ENCODE data around the gene UBE3C. TPM values are rescaled to one million over a fixed set of nuclear protein-coding genes. Genes with fewer than 3 reads are reported as not detected.
"Not testable (repeated sequence)": the region's sequence is repeated elsewhere in the genome, so short reads cannot be mapped to it uniquely, and the experiment has no call there.

UBE3C gene
- total RNA-seq, 2 experiments from 2014 or later = 55.0 to 55.7 TPM

DNA sequence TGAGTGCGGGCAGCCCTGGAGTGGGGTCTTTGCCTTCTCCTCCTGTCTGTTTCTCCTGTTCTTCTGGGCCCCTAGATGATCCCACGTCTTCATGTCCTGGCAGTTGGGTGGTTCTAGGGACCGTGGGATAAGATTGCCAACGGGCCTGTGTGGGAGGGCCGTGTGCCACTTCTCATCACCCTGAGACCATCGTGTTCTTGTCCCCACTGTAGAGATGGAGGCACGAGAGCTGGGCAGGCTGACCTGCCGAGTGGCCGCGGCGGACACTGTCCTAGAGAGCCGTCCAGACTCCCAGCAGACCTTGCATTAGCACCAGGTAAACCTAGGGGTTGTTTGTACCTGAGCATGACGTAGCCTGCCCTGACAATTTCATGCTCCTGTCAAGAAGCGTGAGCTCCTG lies 18.5 kb upstream of the UBE3C start:
- H3K27ac Mint-ChIP-seq = no peak overlapping the region
- peaks cover 1% of the 10 kb centered on the region for H3K27me3 Mint-ChIP-seq
- DNase-seq = no peak
- H3K36me3 Mint-ChIP-seq (ENCODE audit: low read depth) = no peaks in the 10 kb centered on the region
- ChIA-PET POLR2A (no interaction called here), CTCF (no interaction called here)
- peaks cover 3% of the 10 kb centered on the region for H3K9me3 Mint-ChIP-seq
- H3K4me3 Mint-ChIP-seq = no peak overlapping the region
- H3K4me1 Mint-ChIP-seq = no peaks in the 10 kb centered on the region

DNA sequence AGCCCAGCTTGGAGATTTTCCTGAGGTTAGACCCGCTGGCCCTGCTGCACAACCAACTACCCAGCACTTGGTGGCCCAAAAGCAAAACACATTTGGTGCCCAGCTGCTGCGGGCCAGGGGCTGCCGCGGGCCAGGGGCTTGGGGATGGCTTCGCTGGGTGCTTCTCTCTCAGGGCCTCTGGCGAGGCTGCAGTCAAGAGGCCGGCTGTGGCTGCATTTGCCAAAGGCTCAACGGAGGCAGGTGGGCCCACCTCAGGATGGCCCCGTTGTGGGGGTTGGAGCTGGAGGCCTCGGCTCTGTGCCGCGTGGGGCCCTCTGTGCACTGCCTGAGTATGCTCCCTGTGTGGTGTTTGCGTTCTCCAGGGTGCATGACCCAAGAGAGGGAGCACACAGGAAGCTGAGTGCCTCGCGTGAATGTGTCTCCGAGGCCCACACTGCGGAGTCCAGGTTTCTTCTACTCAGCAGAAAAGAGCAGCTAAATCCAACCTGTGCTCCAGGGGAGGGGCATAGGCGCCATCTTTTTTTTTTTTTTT lies 17.5 kb upstream of the UBE3C start:
- ChIA-PET POLR2A (no interaction called here), CTCF (no interaction called here)
- H3K36me3 Mint-ChIP-seq (ENCODE audit: low read depth) = no peaks in the 10 kb centered on the region
- H3K27ac Mint-ChIP-seq = no peak overlapping the region
- peaks cover 1% of the 10 kb centered on the region for H3K27me3 Mint-ChIP-seq
- H3K9me3 Mint-ChIP-seq = peaks cover 3% of the 10 kb centered on the region
- H3K4me3 Mint-ChIP-seq = no peak overlapping the region
- no peaks in the 10 kb centered on the region for H3K4me1 Mint-ChIP-seq
- no peak for DNase-seq

DNA sequence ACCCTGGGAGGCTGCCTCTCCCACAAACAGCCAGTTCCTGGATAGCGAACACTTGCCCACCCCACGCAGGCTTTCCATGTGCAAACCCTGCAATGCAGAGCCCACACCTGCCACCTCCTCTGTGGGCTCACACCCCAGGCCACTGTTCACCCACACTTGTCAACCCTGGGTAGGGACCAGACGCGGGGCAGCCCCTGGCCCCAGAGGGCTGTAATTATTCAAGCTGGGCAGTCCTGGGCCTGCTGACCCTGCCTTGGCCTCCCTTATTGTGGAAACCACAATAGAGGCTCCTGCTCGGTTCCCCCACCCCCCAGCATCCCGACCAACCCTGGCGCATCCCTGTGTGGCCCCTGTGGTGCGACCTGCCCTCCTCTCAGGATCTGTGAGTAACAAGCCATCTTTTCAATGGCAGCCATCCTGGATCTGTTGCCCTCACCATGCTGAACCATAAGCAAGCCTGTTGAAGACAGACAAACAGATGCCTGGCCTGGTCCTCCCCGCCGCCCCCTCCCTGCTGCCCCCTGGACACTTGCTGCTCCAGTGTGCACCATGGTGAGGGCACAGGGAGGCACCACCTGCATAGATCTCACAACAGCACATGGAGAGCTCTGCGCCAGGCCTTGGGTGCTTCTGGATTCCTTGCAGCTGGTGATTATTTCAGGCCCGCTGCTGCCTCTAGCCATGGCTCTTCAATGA lies 15.8 kb upstream of the UBE3C start:
- H3K9me3 Mint-ChIP-seq = peaks cover 1% of the 10 kb centered on the region
- no peak for DNase-seq

DNA sequence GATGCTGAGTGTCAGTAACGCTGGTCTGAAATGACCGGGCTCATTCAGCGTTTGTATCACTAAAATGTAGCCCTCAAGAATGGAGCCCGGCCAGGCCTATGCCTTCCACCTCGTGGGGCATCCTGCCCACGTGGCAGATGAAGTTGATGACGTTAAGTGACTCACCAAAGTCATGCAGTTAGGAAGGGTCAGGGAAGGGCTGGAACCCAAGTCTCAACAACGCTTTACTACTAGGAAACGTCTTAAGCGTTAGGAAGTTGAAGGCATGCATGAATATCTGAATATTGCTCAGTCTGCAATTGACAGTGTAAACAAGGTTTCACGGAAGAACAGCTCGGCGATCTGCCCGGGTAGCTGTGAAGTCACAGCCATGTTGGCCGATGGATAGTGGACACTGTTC lies 14.0 kb upstream of the UBE3C start:
- no peaks in the 10 kb centered on the region for H3K4me1 Mint-ChIP-seq
- no peaks in the 10 kb centered on the region for H3K9me3 Mint-ChIP-seq
- CTCF ChIA-PET = interaction anchor here (0.6 kb wide), 1 partner anchor 49 kb away, joined by 3 read pairs; no protein-coding TSS in a partner anchor
- POLR2A ChIA-PET = no interaction called here
- peaks cover 3% of the 10 kb centered on the region for H3K27me3 Mint-ChIP-seq
- H3K27ac Mint-ChIP-seq = no peak overlapping the region
- H3K36me3 Mint-ChIP-seq (ENCODE audit: low read depth) = no peaks in the 10 kb centered on the region
- no peak overlapping the region for H3K4me3 Mint-ChIP-seq
- DNase-seq = no peak

More for the DNA sequence above, 15.8 kb upstream of the UBE3C start:
- ChIA-PET POLR2A (no interaction called here), CTCF (no interaction called here)
- peaks cover 1% of the 10 kb centered on the region for H3K27me3 Mint-ChIP-seq
- no peaks in the 10 kb centered on the region for H3K4me1 Mint-ChIP-seq
- H3K27ac Mint-ChIP-seq = no peak overlapping the region
- no peak overlapping the region for H3K4me3 Mint-ChIP-seq
- no peaks in the 10 kb centered on the region for H3K36me3 Mint-ChIP-seq (ENCODE audit: low read depth)

DNA sequence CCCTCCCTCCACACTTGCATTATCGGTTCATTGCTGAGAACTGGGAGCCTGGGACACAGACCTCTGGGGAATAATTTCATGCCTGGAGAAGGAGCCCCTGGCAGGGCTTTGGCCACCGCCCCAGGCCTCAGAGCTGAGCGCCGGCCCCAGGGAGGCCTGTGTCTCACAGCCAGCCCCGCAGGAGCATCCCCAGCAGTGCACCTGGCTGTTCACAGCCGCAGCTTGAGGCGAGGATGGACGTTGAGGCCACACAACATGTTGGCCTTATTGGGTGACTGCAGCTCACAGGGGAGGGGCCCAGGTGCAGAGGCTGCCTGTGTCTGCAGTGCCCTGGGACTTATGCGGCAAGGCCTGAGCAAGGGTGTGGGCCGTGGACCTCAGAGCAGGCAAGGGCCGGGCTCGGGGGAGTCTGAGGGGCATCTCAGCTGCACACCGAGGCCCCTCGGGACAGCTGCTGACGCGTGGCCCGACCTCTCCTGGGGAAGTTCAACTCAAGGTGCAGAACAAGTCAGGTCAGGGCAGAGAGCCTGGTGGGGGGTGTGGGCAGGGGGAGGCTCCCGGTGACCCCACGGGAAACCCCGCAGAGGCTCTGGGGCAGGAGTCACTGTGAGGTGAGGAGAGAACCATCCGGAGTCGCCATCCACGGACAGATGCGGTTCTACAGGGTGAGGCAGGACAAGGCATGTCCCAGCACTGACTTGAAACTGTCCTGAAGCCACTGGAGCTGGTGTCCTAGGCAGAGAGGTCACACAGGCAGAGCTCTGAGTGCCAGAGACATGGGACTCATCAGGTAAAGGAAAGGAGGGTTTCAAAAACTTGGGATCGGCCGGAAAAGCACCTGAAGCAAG lies 13.1 kb upstream of the UBE3C start:
- ChIA-PET POLR2A (no interaction called here), CTCF (no interaction called here)
- Mint-ChIP-seq H3K27ac (no peak overlapping the region), H3K36me3 (ENCODE audit: low read depth) (no peaks in the 10 kb centered on the region), H3K4me1 (no peaks in the 10 kb centered on the region), H3K4me3 (no peak overlapping the region), H3K27me3 (peaks cover 3% of the 10 kb centered on the region), H3K9me3 (no peaks in the 10 kb centered on the region)
- no peak for DNase-seq

DNA sequence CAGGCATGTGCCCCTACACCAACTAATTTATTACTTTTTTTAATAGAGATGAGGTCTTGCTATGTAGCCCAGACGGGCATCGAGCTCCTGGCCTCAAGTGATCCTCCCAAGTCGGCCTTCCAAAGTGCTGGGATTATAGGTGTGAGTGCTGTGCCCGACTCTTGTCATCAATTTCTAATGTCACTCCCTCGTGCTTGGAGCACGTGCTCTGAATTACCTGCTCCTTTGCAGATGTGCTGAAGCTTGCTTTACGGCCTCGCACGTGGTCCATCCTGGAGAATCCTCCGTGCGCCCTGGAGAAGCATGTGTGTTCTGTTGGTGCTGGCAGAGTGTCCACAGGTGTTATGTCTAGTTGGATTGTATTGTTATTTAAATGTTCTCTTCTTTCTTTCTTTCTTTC lies 11.8 kb upstream of the UBE3C start:
- CTCF ChIA-PET = no interaction called here

DNA sequence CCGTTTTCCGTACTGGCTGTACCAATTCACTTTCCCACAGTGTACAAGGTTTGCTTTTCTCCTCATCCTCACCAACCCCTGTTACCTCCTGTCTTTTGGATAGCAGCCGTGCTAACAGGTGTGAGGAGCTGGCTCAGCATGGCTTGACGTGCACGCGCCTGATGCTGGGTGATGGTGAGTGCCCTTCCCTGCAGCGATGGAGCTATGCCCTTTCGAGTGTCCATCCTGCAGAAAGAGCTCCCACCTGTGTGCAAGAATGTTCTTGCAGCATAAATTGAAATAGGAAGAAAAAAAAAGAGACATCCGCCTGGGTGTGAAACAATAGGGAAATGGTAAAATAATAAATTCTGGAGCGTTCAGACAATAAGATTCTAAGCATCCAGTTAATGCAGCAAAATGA lies 9.5 kb upstream of the UBE3C start:
- CTCF ChIA-PET = no interaction called here
- Mint-ChIP-seq H3K27me3 (peaks cover 5% of the 10 kb centered on the region), H3K4me3 (no peak overlapping the region), H3K9me3 (no peaks in the 10 kb centered on the region), H3K27ac (no peak overlapping the region), H3K4me1 (no peaks in the 10 kb centered on the region), H3K36me3 (ENCODE audit: low read depth) (no peaks in the 10 kb centered on the region)
- no peak for DNase-seq
- POLR2A ChIA-PET = no interaction called here

More for the DNA sequence above, 11.8 kb upstream of the UBE3C start:
- Mint-ChIP-seq H3K4me1 (no peaks in the 10 kb centered on the region), H3K4me3 (no peak overlapping the region), H3K27me3 (peaks cover 5% of the 10 kb centered on the region), H3K36me3 (ENCODE audit: low read depth) (no peaks in the 10 kb centered on the region), H3K9me3 (no peaks in the 10 kb centered on the region), H3K27ac (no peak overlapping the region)
- no peak for DNase-seq
- POLR2A ChIA-PET = no interaction called here

DNA sequence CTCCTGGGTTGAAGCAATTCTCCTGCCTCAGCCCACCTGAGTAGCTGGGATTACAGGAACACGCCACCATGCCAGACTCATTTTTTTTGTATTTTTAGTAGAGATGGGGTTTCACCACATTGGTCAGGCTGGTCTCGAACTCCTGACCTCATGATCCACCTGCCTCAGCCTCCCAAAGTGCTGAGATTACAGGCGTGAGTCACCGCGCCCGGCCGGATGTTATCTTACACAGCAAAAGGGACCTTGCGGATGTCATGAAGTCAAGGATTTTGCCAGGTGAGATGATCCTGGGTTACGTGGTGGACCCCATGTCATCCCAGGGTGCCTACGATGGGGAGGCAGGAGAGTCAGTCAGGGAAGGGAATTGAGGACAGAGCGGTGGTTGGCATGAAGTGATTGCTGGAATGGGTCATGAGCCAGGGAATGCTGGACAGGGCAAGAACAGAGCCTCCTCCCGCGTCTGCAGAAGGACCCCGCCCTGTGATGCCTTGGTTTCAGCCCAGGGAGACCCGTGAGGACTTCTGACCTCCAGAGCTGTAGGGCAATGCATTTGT lies 8.7 kb upstream of the UBE3C start:
- no peak for DNase-seq
- H3K4me3 Mint-ChIP-seq = no peak overlapping the region
- CTCF ChIA-PET = no interaction called here
- H3K9me3 Mint-ChIP-seq = no peaks in the 10 kb centered on the region
- no peaks in the 10 kb centered on the region for H3K4me1 Mint-ChIP-seq
- no peaks in the 10 kb centered on the region for H3K36me3 Mint-ChIP-seq (ENCODE audit: low read depth)
- POLR2A ChIA-PET = no interaction called here
- H3K27ac Mint-ChIP-seq = no peak overlapping the region
- H3K27me3 Mint-ChIP-seq = peaks cover 3% of the 10 kb centered on the region

DNA sequence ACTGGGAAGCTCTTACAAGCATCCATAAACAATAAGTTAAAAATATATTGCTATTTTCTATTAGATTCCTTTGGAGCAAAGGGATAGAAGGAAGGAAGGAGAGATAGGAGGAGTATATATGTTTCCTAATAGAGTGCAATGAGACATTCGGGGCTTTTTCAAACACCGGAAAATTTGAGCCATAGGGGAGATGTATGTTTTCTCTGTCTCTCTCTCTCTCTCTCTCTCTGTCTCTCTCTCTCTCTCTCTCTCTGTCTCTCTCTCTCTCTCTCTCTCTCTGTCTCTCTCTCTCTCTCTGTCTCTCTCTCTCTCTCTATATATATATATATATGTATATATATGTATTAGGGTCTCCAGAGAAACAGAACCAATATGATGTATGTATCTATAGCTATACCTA lies 7.9 kb upstream of the UBE3C start:
- H3K9me3 Mint-ChIP-seq; H3K4me1 Mint-ChIP-seq; H3K36me3 Mint-ChIP-seq (ENCODE audit: low read depth); DNase-seq; H3K27ac Mint-ChIP-seq; H3K27me3 Mint-ChIP-seq; CTCF ChIA-PET; H3K4me3 Mint-ChIP-seq: not testable (repeated sequence)
- POLR2A ChIA-PET = interaction anchor here (0.7 kb wide), 1 partner anchor 172 kb away, joined by 3 read pairs; no protein-coding TSS in a partner anchor

DNA sequence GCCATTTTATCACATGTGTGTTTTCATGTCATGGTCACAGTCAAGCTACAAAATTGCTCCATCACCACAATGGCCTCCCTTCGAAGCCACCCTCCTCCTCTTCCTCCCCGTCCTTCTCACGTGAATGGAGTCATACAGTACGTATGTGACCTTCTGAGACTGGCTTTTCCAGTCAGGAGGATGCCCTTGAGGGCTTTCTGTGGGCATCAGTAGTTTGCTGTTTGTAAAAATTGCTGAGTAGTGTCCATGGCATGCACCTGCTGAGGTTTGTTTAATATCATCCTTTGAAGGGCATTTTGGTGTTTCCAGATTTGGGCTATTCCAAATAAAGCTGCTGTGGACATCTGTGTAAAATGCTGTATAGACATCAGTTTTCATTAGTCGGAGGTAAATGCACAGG lies 5.9 kb upstream of the UBE3C start:
- Mint-ChIP-seq H3K4me1 (peaks cover 7% of the 10 kb centered on the region), H3K9me3 (no peaks in the 10 kb centered on the region), H3K27ac (no peak overlapping the region), H3K27me3 (peaks cover 3% of the 10 kb centered on the region), H3K36me3 (ENCODE audit: low read depth) (no peaks in the 10 kb centered on the region), H3K4me3 (no peak overlapping the region)
- CTCF ChIA-PET = interaction anchor here (0.7 kb wide), 1 partner anchor 90 kb away, joined by 3 read pairs; no protein-coding TSS in a partner anchor
- DNase-seq = no peak
- POLR2A ChIA-PET = no interaction called here

DNA sequence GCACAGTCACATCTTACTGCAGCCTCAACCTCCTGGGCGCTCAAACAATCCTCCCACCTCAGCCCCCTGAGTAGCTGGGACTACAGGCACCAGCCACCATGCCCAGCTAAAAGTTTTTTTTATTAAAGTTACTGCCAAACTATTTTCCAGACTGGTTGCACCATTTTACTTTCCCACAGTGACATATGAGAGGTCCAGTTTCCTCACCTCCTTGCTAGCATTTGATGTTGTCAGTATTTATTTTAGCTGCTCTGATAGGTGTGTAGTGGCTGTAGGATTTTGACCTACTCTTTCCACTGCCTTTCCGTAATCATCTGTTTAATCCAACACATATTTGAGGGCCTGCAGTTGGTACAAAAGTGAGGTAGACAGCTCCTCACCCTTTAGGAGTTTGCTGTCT lies 5.4 kb upstream of the UBE3C start:
- peaks cover 11% of the 10 kb centered on the region for H3K4me1 Mint-ChIP-seq
- no peak overlapping the region for H3K4me3 Mint-ChIP-seq
- ChIA-PET CTCF (interaction anchor here (0.7 kb wide), 1 partner anchor 90 kb away, joined by 3 read pairs; no protein-coding TSS in a partner anchor), POLR2A (no interaction called here)
- H3K9me3 Mint-ChIP-seq = no peaks in the 10 kb centered on the region
- peaks cover 3% of the 10 kb centered on the region for H3K27me3 Mint-ChIP-seq
- H3K36me3 Mint-ChIP-seq (ENCODE audit: low read depth) = no peaks in the 10 kb centered on the region
- no peak overlapping the region for H3K27ac Mint-ChIP-seq
- DNase-seq = no peak

DNA sequence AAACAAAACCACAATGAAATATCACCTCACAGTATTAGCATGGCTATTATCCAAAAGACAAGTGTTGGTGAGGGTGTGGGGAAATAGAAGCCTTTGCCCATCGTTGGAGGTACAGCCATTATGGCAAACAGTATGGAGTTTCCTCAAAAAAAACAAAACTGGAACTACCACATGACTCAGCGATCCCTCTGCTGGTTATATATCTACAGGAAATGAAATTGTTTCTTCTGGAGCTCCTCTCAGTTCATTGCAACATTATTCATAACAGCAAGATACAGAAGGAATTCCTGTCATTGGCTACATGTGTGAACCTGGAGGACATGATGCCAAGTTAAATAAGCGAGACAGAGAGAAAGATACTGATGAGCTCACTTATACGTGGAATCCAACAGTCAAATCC lies 2.4 kb upstream of the UBE3C start:
- Mint-ChIP-seq H3K36me3 (ENCODE audit: low read depth) (peaks cover 13% of the 10 kb centered on the region), H3K27me3 (no peaks in the 10 kb centered on the region), H3K27ac (peak overlapping the region; percentile 22), H3K4me3 (peak overlapping the region; percentile 1), H3K9me3 (no peaks in the 10 kb centered on the region), H3K4me1 (peaks cover 25% of the 10 kb centered on the region)
- POLR2A ChIA-PET = no interaction called here
- no peak for DNase-seq
- CTCF ChIA-PET = interaction anchor here (1.2 kb wide), 1 partner anchor 187 kb away, joined by 3 read pairs; the partner anchor contains the start of gene NOM1

DNA sequence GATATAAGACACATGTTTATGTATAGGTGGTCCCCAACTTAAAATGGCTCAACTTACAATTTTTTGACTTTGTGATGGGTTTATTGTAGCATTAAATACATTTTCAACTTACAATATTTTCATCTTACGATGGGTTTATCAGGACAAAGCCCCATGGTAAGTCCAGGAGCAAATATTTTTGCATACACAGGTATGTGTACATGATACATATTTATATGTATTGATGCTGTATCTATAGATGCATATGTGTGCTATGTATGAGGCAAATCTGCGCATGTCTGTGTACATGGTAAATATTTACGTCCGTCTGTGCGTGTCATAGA lies 664 bp upstream of the UBE3C start:
- no peaks in the 10 kb centered on the region for H3K9me3 Mint-ChIP-seq
- CTCF ChIA-PET = no interaction called here
- POLR2A ChIA-PET = interaction anchor here (1.2 kb wide), 1 partner anchor 200 kb away, joined by 3 read pairs; no protein-coding TSS in a partner anchor
- H3K27ac Mint-ChIP-seq = peak overlapping the region; percentile 97
- peaks cover 26% of the 10 kb centered on the region for H3K36me3 Mint-ChIP-seq (ENCODE audit: low read depth)
- no peaks in the 10 kb centered on the region for H3K27me3 Mint-ChIP-seq
- DNase-seq = no peak
- H3K4me1 Mint-ChIP-seq = peaks cover 38% of the 10 kb centered on the region
- H3K4me3 Mint-ChIP-seq = peak overlapping the region; percentile 81
